Muscle of leg (tissue), 11 donors: Measurements from ENCODE around the gene CHRNA9. TPM values are rescaled to one million over a fixed set of nuclear protein-coding genes. Genes with fewer than 3 reads are reported as not detected.
A peak's percentile ranks its signal among the peaks of the same experiment; 100 is the strongest.

Source experiments
- DNase-seq: peaks from one replicate; pipeline ENCODE4 v3.0.0; 2013
- H3K27ac ChIP-seq: one replicate; pipeline ENCODE4 v1.5.1; 2013; ENCODE audit warnings: mild to moderate bottlenecking, low read length, control low read depth
- H3K27me3 ChIP-seq: one replicate; pipeline ENCODE4 v1.6.1; 2013; ENCODE audit warnings: low read length; ENCODE audit not compliant: control insufficient read depth, insufficient read depth
- H3K36me3 ChIP-seq: one replicate; pipeline ENCODE4 v1.6.1; 2013; ENCODE audit warnings: low read length; ENCODE audit not compliant: control insufficient read depth, insufficient read depth
- H3K4me1 ChIP-seq: one replicate; pipeline ENCODE4 v1.6.1; 2013; ENCODE audit warnings: low read length; ENCODE audit not compliant: control insufficient read depth, insufficient read depth
- H3K4me3 ChIP-seq: one replicate; pipeline ENCODE4 v1.5.1; 2013; ENCODE audit warnings: low read length, control low read depth
- H3K9me3 ChIP-seq: replicated peaks from 2 replicates; pipeline ENCODE4 v1.6.1; 2013; ENCODE audit warnings: low read depth, low read length; ENCODE audit not compliant: control insufficient read depth
- WGBS: methylation state at CpG from one replicate; pipeline ENCODE4 v1.1.5; 2013; ENCODE audit warnings: missing lambda C conversion rate; ENCODE audit not compliant: insufficient coverage; 5-methylcytosine and 5-hydroxymethylcytosine counted together
- polyA plus RNA-seq, 8 donors: library from polyadenylated mRNA; unstranded; fragments of 120-200 nt; gene quantifications; one replicate each; pipeline versions ENCODE4 v1.2.1 to v1.2.3, GENCODE V29; 2013; ENCODE audit warnings: inconsistent platforms in 1 of 8, low replicate concordance in 1 of 8; ENCODE audit not compliant: insufficient read length in 8 of 8, insufficient read depth in 1 of 8
- total RNA-seq: library from RNA; stranded (reverse); fragments of 120-200 nt; gene quantifications from one replicate; pipeline ENCODE4 v1.2.4, GENCODE V29; 2013

The CHRNA9 gene
- total and polyA plus RNA-seq, 9 donors = 0.04 to 0.20 (median 0.09) TPM; not detected in 4

GRCh38 chr4:40395908-40396793 is 61.0 kb downstream of the CHRNA9 start:
- Histone ChIP-seq H3K36me3 (no peaks in the 10 kb centered on the region), H3K4me1 (peaks cover 12% of the 10 kb centered on the region), H3K27me3 (no peaks in the 10 kb centered on the region), H3K4me3 (no peak overlapping the region), H3K9me3 (no peaks in the 10 kb centered on the region), H3K27ac (no peak overlapping the region)
- DNase-seq = peak; percentile 50
- 21% methylated on average over 4 of the region's 7 CpGs for WGBS

- no peak for DNase-seq
- H3K27ac ChIP-seq = no peak overlapping the region
- no peaks in the 10 kb centered on the region for H3K36me3 ChIP-seq
- peaks cover 12% of the 10 kb centered on the region for H3K4me1 ChIP-seq
- no peaks in the 10 kb centered on the region for H3K9me3 ChIP-seq
- no peak overlapping the region for H3K4me3 ChIP-seq
- WGBS = 44% methylated on average over 3 of the region's 3 CpGs
- no peaks in the 10 kb centered on the region for H3K27me3 ChIP-seq
Measured at GRCh38 chr4:40399578-40399977, 64.4 kb downstream of the CHRNA9 start.

GRCh38 chr4:40401096-40401495 is 66.0 kb downstream of the CHRNA9 start:
- no peak overlapping the region for H3K4me3 ChIP-seq
- WGBS = 80% methylated on average over 2 of the region's 6 CpGs

GRCh38 chr4:40401631-40402030 is 66.5 kb downstream of the CHRNA9 start:
- Histone ChIP-seq H3K4me3 (no peak overlapping the region), H3K27ac (no peak overlapping the region), H3K27me3 (no peaks in the 10 kb centered on the region), H3K36me3 (no peaks in the 10 kb centered on the region), H3K4me1 (no peaks in the 10 kb centered on the region), H3K9me3 (peaks cover 2% of the 10 kb centered on the region)
- WGBS = 30% methylated on average over 7 of the region's 8 CpGs
- DNase-seq = peak; percentile 52

More at GRCh38 chr4:40401096-40401495, 66.0 kb downstream of the CHRNA9 start:
- Histone ChIP-seq H3K27ac (no peak overlapping the region), H3K36me3 (no peaks in the 10 kb centered on the region), H3K9me3 (no peaks in the 10 kb centered on the region), H3K27me3 (no peaks in the 10 kb centered on the region), H3K4me1 (peaks cover 4% of the 10 kb centered on the region)
- no peak for DNase-seq

GRCh38 chr4:40402556-40402955 is 67.4 kb downstream of the CHRNA9 start:
- WGBS = no CpG with 5 or more reads among the region's 1 CpG
- H3K27ac ChIP-seq = no peak overlapping the region
- H3K27me3 ChIP-seq = no peaks in the 10 kb centered on the region
- DNase-seq = no peak
- no peak overlapping the region for H3K4me3 ChIP-seq
- H3K36me3 ChIP-seq = no peaks in the 10 kb centered on the region
- H3K4me1 ChIP-seq = no peaks in the 10 kb centered on the region
- peaks cover 4% of the 10 kb centered on the region for H3K9me3 ChIP-seq

- Histone ChIP-seq H3K9me3 (peaks cover 4% of the 10 kb centered on the region), H3K36me3 (no peaks in the 10 kb centered on the region), H3K4me1 (no peaks in the 10 kb centered on the region), H3K27me3 (no peaks in the 10 kb centered on the region), H3K27ac (no peak overlapping the region), H3K4me3 (no peak overlapping the region)
- no peak for DNase-seq
- WGBS = 83% methylated on average over 3 of the region's 5 CpGs
Measured at GRCh38 chr4:40403081-40403480, 67.9 kb downstream of the CHRNA9 start.

Other genes with a start within 250 kb of the CHRNA9 start
- gene RHOH, start 138.3 kb upstream of the CHRNA9 start, total RNA-seq = 0.18 TPM
- under 1 TPM; 0.10 to 0.87 (median 0.32) TPM for gene RHOH, start 138.3 kb upstream of the CHRNA9 start, polyA plus RNA-seq